ENCODE results near the gene MYH14.
"Not testable (repeated sequence)": the region's sequence is repeated elsewhere in the genome, so short reads cannot be mapped to it uniquely, and the experiment has no call there.

MYH14 gene

DNA sequence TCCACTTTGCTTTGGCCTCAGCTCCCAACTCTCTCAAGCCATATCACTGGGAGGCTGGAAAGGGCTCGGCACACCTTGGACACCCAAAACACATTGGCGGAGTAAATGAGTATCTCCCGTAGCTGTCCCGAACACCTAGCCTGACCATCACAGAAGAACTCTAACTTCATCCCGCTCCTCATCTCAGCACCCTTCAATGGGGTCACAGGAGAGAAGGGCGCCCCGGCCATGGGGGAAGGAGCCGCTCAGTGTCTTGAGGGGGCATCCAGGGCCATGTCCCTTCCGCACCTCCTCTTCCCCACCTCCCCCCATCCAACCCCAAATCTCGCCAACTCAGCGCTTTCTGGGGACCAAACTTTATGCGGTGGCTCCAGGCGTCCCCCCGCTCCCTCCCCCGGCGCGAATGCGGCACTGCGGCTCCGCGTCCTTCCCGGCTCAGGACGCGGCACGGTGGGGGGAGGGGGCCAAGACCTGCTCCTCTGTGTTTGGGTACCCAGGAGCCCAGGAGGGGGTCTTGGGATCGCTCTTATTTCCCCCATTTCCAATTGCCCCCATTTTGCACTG lies 122.8 kb downstream of the MYH14 start:
- Histone ChIP-seq H3K27ac (no peak overlapping the region), H3K4me3 (peak overlapping the region in 1 of 7 experiments; percentile 9)

DNA sequence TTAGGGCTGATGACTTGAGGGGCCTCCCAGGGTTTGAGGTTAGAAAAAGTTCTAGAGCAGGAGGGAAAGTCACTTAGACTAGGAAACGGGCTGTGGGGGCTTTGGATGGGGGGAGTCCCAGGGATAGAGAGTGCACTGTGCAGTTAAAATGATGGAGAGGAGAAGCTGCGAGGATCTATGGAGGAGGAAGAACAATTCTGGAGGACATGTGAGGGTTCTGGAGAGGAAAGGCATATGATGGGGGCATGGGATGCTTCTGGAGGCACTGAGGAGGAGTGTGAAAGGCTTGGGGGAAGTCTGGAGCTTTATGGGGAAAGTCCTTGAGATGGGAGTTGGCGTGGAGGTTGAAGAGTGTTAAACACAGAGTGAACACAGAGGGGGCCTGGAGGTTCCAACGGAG lies 123.6 kb downstream of the MYH14 start:
- no peak overlapping the region for H3K4me3 ChIP-seq

DNA sequence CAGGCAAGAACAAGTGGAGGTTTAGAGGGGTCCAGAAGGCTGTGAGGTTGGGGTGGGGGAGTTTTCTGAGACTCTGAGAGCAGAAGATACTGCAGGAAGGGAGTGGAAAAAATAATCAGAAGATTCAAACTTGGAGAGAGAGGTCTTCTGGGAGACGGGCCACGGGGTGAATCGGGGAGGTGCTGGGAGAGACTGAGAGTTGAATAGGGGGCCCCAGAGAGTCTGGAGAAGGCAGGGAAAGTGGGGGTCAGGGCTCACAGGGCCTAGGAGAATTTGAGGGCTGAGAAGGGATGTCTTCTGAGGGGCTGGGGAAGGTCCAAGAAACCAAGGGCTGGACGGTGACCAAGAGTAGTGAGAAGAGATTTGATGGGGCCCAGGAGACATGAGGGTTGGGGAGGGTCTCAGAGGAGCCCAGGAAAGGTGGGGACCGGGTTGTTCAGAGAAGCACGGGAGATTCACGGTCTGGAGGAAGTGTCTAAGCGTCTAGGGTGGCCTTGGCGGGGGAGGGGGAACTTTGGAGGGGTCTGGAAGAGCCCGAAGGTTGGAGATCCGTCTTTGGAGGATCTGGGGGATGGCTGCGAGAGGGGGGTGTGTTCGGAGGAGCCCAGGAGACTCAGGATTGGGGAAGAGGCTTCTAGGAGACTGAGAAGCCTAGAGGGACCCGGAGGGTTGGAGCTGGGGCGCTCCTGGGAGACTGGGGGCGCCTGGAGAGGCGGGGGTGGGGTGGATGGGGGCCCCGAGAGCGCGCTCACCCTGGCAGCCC lies 124.2 kb downstream of the MYH14 start:
- no peak overlapping the region for H3K27ac ChIP-seq
- peak overlapping the region in 2 of 7 experiments; percentile 26 to 43 for H3K4me3 ChIP-seq

More for the DNA sequence above, 123.6 kb downstream of the MYH14 start:
- H3K27ac ChIP-seq: no peak overlapping the region

DNA sequence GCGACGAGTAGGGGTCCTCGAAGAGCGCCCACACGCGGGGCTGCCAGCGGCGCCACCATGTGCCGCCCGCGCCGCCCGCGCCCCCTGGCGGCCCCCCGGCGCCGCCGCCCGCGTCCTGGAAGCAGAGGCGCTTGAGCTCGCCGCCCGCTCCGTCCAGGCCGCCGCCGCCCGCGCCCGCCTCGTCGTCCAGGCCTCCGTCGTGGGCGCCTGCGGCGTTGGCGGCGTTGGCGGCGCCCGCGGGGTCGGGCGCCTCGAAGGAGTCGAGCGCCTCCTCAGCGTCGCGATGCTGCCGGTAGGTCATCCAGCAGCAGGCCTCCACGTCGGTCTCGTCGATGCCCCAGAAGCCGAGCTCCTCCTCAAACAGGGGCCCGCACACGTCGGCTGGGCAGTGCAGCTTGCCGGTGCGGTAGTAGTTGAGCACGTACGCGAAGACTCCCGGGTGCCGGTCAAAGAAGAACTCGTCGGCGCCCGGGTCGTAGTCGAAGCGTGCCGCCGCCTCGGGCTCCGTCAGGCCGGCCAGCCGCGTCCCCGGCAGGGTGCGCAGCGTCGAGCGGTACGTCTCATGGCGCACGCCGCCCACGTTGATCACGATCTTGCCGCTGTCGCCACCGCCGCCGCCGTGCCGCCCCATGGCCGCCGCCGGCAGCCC lies 124.9 kb downstream of the MYH14 start:
- H3K27ac ChIP-seq: no peak overlapping the region
- H3K4me3 ChIP-seq: peak overlapping the region; percentile 21 to 43 (median 31)

DNA sequence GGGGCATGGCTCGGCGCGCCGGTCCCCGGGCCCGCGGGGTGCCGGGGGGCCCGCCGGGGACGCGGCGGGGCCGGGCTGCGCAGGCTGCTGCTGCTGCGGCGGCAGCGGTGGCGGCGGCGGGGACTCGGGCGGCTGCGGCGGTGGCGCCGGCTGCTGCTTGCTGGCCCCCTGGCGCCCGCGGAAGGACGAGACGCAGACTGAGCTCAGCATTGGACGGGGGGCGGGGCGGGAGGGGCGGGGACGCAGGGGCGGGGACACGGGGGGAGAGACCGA lies 125.4 kb downstream of the MYH14 start:
- peak overlapping the region in 4 of 7 experiments; percentile 26 to 43 (median 32) for H3K4me3 ChIP-seq

GRCh38 chr19:50329146-50329925 lies 125.9 kb downstream of the MYH14 start, which contains the start of gene KCNC3:
TSS of gene KCNC3 (minus strand) at chr19:50329377. CDS start at chr19:50329082, 295 bp downstream.
- H3K27ac ChIP-seq: peak within 1 kb of the TSS in 7 of 21 experiments; percentile 1 to 84 (median 36)
- peak within 1 kb of the TSS; percentile 21 to 43 (median 31) for H3K4me3 ChIP-seq

More for the DNA sequence above, 125.4 kb downstream of the MYH14 start:
- no peak overlapping the region for H3K27ac ChIP-seq

DNA sequence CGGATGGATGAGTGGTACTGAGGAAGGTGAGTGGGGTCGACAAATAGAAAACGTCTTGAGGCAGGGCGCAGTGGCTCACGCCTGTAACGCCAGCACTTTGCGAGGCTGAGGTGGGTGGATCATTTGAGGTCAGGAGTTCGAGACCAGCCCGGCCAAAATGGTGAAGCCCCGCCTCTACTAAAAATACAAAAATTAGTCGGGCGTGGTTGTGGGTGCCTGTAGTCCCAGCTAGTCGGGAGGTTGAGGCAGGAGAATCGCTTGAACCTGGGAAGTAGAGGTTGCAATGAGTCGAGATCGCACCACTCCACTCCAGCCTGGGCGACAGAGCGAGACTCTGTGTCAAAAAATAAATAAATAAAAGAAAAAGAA lies 126.5 kb downstream of the MYH14 start:
- Histone ChIP-seq H3K4me3 (peak overlapping the region in 4 of 7 experiments; percentile 2 to 31 (median 14)), H3K27ac (peak overlapping the region in 5 of 21 experiments; percentile 1 to 81 (median 36))

GRCh38 chr19:50330365-50331078 lies 127.1 kb downstream of the MYH14 start:
- peak overlapping the region in 10 of 21 experiments; percentile 3 to 84 (median 58) for H3K27ac ChIP-seq

GRCh38 chr19:50331221-50331993 lies 128.0 kb downstream of the MYH14 start:
- Histone ChIP-seq H3K4me3 (peak overlapping the region in 6 of 7 experiments; percentile 7 to 47 (median 23)), H3K27ac (peak overlapping the region in 14 of 21 experiments; percentile 21 to 84 (median 66))

More at GRCh38 chr19:50330365-50331078, 127.1 kb downstream of the MYH14 start:
- peak overlapping the region in 6 of 7 experiments; percentile 7 to 28 (median 23) for H3K4me3 ChIP-seq

DNA sequence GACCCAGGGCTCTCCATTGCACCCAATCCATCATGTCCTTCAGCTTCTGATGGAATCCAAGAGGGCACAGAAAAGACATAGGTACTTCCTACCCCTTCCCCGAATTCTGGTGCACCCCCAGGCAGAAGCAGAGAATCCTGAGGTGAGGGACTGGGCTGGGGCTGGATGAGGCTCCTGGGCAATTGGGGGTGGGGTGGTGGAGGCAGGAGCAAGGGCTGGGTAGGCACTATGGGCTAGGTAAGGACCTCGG lies 128.5 kb downstream of the MYH14 start:
- peak overlapping the region in 15 of 21 experiments; percentile 9 to 84 (median 64) for H3K27ac ChIP-seq
- peak overlapping the region in 3 of 7 experiments; percentile 35 to 47 (median 42) for H3K4me3 ChIP-seq

DNA sequence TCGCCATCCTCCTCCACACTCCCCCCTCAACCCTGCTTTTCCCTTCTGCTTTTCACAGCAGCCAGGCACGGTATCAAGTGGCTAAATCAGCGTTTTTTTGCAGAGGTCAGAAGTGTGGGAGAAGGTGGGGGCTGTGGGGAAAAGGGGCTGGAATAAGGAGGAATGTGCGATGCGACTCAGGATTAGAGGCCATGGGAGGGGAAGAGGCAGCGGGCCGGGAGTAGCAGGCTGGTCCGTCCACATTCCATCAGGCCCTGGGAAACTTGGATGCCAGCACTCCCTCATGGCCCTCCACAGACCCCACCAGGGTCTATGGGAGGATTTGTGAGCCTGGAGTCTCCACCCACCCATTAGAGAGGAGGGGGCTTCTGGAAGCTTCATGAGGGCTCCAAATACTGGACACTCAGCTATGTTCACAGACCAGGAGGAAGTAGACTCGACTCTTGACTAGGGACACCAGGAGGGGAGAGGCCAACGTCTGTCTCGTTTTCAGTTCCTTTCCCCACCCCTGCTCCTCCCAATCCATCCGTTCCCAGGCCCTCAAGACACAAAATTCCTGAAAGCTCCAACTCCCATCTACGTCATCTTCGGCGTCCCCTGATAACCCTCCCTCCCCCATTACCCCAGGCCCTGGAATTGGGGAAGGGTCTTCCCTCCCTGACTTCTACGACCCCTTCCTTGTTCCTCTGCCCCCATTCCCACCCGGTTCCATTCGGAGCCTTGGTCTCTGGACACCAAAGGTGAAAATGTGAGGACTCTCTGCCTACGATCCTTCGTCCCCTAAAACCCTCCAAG lies 129.0 kb downstream of the MYH14 start:
- H3K4me3 ChIP-seq: peak overlapping the region; percentile 17 to 47 (median 30)
- peak overlapping the region in 20 of 21 experiments; percentile 18 to 84 (median 64) for H3K27ac ChIP-seq

- H3K4me3 ChIP-seq: peak overlapping the region; percentile 17 to 47 (median 30)
- H3K27ac ChIP-seq: peak overlapping the region in 20 of 21 experiments; percentile 18 to 84 (median 64)
Measured at GRCh38 chr19:50333235-50333736, 129.9 kb downstream of the MYH14 start.

DNA sequence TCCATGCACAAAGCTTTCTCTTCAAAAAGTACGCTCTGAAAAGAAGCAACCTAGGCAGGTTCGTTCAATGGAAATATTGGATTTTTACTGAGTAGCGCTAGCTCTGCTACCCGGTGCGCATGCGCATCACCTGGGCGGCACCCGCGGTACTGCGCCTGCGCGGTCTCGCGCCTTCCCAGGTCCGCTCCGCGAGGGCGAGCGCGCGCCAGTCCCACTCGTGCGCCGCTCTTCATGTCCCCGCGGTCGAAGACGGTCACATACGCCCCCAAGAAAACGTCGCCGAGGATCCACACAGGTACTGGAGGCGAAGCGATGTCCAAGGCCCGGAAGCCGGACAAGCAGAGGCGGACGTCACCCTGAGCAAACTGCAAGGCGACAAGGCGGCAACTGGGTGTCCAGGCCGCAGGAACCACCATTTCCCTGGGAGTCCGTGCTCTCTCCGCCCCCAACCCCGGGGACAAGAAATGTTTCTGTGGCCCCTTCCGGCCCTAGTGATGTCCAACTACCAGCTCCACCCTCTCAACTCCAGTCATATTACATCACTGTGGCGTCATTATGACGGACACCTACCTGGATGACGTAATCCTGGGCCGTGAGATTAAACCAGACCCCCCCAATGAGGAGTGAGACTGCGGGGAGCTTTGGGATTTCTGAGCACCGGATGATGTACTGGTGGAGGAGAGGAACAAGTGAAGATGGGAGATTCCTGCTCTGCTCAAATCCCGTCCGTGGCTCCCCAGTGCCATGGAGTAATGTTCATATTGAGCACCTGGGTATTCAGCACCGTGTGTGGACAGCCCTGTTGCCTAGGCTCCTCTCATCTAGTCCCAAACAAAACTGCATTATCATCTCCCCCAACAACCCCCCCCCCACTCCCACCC lies 130.6 kb downstream of the MYH14 start:
- Histone ChIP-seq H3K4me3 (peak overlapping the region; percentile 17 to 47 (median 30)), H3K27ac (peak overlapping the region in 18 of 21 experiments; percentile 1 to 84 (median 64))

DNA sequence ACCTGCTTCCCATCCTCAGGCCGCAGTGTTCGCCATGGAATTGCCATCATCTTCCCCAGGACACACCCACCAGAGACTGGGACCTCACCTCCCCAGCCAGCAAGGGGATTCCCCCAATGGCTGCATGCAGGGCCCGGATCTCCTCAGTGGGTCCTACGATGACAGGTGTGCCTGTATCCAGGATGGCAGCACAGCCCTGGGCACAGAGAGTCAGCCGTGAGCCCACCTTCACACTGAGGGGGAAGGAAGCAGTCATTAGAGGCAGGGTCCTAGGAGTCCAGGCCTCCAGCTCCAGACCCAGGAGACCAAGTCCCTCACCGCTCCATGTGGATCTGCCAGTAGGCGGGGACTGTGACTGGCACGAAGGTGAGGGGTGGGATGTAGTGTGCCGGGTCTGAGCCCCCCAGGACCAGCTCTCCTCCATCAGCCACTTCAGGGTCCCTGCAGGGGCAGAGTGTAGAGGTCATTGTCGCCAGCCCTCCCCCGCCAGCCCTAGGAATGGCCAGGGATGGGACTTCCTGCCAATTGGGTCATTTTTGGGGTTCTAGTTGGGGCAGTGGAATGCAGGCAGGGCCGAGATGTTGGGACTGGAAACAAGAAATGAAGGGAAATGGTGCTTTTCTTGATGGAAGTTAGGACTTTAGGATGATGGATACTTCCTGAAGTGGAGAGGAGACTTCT lies 131.5 kb downstream of the MYH14 start:
- Histone ChIP-seq H3K4me3 (no peak overlapping the region), H3K27ac (no peak overlapping the region)

DNA sequence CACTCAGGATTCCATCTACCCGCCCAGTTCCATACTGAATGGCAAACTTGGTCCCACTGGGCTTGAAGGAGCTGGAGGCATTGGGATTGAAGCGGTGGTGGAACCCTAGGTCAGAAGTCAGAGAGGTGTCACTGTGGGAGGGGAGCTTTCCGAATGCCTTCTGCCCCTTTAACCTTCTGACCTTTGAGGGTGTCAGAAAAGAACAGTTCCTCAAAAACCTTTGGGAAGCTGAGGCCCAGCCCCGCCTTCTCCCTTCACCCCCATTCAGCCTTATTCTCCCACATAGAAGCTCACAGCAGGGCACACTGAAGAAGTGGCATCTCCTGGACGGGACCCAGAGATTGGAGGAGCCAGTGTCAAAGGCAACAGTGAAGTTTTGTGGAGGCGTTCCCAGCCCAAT lies 133.6 kb downstream of the MYH14 start:
- H3K4me3 ChIP-seq: not testable (repeated sequence)

DNA sequence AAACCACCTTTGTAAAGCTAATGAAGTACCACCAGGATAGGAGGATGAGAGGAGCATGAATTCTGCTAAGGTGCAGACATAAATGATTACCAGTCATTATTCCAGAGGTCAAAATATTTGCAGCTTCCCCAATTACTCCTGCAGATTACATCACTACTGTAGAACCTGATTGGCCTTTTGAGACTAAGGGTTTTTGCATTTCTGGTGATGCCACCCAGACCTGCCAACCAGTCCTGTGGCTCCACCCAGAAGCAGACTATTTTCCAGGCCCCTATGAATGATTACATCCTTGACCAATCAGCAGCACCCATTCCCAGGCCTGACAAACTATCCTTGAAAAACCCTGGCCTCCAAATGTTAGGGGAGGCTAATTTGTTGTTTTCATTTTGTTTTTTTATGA lies 136.9 kb downstream of the MYH14 start:
- H3K27ac ChIP-seq: peak overlapping the region in 1 of 21 experiments; percentile 3
- H3K4me3 ChIP-seq: no peak overlapping the region

More for the DNA sequence above, 133.6 kb downstream of the MYH14 start:
- H3K27ac ChIP-seq: not testable (repeated sequence)

All from skin epidermis (tissue), 12 donors.